MM.1S (cell line): Measurements from ENCODE around the gene CLOCK.

Source experiments
- CTCF ChIP-seq: fragments of 300-600 bp; sonication (generic); IDR thresholded peaks from 2 replicates; pipeline ENCODE4 v1.5.1; 2016; ENCODE audit warnings: antibody characterized with exemption, low read length, mixed read lengths
- EZH2 ChIP-seq: fragments of 300-600 bp; sonication (generic); optimal IDR thresholded peaks from 2 replicates; pipeline ENCODE3; 2017; ENCODE audit warnings: low read depth, mild to moderate bottlenecking, antibody characterized with exemption, low read length, mixed read lengths

DNA sequence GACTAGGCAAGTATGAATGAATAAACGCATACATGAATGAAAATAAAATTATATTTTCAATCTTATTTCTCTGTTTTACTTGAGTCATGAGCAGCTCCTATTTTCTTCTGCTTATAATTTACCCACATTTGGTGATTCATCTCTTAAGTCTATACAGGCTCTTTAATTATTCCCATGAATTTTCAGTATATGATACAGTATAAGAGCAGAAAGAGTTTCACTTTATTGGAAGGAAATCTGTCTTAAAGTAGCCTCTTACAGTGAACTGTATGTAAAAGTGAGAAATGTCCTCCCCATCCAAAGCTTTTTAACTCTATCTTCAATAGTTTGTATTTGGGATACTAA, 100.2 kb downstream of the CLOCK start:
- no peak for TF ChIP-seq EZH2
- TF ChIP-seq CTCF = no peak
